ENCODE data around the gene MRPL14.
"Not testable (repeated sequence)": the region's sequence is repeated elsewhere in the genome, so short reads cannot be mapped to it uniquely, and the experiment has no call there.

Gene MRPL14

DNA sequence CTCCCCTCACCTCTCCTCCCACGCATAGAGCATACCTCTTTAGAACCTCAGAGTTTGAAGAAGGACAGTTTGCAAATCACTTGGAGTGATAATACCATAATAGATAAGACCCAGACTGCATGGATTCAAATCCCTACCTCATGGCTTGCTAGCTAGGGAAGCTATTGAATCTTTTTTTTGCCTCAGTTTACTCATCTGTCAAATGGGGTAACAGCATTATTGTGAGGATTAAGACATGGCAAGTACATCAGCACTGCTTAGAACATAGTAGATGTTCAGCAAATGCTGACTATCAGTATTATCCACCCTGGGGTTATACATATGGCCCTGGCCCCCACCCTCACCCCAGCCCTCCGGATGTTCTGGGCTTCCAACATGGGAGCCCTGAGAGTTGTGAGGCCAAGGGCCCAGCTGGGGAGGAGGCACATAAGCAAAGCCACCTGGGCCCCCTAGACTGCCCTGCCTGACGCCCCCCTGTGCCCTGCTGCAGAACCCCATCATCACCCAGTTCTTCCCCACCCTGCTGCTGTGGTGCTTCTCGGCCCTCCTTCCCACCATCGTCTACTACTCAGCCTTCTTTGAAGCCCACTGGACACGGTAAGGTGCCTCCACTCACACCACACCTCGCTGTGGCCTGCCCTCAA, 22.2 kb upstream of the MRPL14 start:
- no peak for DNase-seq

DNA sequence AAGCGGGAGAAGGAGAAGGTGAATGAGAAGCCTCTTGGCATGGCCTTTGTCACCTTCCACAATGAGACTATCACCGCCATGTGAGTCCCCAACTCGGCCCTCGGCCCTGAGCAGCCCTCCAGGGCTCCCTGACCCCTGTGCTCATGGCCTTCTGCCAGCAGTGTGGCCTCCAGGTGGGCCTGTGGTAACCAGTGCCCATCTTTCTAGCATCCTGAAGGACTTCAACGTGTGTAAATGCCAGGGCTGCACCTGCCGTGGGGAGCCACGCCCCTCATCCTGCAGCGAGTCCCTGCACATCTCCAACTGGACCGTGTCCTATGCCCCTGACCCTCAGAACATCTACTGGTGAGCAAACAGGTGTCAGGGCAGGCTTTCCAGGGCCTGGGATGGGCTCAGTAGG, 21.1 kb upstream of the MRPL14 start:
- no peak for DNase-seq

DNA sequence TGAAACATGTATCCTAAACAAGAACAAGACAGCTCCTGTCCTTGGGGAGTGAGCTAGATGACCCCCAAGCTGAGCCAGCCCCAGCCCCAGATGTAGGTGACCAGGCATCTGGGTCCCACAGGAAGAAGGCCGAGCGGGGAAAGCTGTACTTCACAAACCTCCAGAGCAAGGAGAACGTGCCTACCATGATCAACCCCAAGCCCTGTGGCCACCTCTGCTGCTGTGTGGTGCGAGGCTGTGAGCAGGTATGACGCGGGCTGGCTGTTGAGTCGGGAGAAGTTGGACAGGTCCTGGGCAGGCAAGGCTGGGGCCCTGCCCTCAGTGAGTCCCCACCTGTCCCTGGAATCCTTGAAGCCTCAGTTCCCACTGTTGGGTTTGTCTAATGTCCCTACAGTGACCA, 20.0 kb upstream of the MRPL14 start:
- DNase-seq = no peak

DNA sequence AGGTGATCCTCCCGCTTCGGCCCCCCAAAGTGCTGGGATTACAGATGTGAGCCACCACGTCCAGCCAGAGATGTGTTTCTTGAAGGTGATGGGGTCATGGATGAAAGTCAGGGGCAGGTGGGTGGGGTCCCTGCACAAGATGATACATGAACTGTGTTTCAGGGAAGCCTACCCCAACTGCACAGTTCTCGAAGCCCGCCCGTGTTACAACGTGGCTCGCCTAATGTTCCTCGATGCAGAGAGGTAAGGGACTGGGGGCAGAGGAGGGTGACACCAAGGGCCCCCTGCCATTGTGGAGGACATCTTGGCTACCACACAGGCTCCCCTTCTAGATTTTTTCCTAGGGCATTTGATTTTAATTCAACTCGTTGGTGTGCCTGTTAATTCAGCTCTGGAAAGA, 19.4 kb upstream of the MRPL14 start:
- DNase-seq = no peak

DNA sequence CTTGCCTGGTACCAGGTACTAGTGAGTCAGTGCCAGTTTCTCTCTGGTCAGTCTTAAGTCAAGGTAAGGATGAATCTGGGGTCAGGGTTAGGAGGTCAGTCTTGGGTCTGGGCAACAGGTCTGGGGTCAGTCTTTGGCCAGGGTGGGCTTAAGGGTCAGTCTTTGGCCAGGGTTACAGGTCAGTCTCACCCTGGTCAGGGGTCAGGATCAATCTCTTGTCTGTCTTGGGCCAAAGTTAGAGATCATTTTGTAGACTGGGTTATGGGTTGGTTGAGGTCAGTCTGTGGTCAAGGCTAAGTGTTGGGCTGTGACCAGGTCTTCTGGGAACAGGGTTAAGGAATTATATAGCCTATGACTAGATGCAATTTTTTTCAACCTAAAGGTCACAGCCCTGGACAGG, 18.6 kb upstream of the MRPL14 start:
- DNase-seq = no peak

DNA sequence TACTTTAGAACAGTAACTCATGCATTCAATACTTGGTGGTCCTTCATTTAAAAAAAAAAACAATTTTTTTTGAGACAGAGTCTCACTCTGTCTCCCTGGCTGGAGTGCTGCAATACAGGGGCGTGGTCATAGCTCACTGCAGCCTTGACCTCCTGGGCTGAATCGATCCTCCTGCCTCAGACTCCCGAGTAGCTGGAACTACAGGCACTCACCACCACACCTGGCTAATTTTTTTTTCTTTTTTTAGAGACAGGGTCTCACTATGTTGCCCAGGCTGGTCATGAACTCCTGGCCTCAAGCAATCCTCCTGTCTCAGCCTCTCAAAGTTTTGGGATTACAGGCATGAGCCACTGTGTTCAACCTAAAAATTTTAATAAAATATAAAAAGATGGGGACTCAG, 17.3 kb upstream of the MRPL14 start:
- DNase-seq = not testable (repeated sequence)

DNA sequence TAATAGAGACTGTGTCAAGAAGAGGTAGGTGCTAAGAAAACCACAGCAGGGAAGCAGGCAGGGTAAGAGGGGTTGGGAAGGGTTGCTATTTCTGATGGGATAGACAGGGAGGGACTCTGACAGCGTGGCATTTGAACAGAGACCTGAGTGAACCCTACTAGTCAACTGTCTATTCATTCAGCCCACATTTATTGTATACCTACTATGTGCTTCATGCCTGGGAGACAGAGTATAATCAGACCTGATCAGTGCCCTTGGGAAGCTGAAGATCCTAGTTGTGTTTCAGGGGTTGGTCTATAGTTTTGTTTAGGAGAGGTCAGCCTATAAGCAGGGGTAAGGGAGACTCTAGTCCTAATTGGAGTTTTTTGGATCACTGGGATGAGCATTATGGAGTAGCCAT, 16.5 kb upstream of the MRPL14 start:
- DNase-seq = no peak

DNA sequence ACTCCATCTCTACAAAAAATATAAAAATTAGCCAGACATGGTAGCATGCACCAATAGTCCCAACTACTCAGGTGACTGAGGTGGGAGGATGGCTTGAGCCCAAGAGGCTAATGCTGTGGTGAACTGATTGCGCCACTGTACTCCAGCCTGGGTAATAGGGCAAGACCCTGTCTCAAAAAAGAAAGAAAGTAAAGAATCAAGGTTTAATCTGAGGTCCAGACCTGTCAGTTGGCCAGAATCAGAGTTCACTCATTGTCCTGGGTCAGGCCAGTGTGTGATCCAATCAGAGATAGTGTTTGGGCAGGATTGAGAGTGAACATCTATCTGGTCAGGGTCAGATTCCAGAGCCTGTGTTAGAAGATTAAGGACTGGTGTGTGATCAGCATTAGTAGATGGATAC, 15.6 kb upstream of the MRPL14 start:
- DNase-seq = no peak

DNA sequence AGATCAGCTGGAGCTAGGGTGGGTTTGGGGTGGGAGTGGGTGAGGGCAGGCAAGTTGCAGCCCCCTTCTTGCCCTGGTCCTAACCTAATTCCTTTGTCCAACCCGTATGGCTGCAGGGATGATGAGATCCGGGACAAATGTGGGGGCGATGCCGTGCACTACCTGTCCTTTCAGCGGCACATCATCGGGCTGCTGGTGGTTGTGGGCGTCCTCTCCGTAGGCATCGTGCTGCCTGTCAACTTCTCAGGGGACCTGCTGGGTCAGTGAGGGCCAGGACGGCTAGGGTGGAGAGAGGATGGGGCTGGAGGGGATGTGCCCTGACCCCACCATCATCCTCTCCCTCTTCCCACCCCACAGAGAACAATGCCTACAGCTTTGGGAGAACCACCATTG, 12.1 kb upstream of the MRPL14 start:
- DNase-seq = no peak

DNA sequence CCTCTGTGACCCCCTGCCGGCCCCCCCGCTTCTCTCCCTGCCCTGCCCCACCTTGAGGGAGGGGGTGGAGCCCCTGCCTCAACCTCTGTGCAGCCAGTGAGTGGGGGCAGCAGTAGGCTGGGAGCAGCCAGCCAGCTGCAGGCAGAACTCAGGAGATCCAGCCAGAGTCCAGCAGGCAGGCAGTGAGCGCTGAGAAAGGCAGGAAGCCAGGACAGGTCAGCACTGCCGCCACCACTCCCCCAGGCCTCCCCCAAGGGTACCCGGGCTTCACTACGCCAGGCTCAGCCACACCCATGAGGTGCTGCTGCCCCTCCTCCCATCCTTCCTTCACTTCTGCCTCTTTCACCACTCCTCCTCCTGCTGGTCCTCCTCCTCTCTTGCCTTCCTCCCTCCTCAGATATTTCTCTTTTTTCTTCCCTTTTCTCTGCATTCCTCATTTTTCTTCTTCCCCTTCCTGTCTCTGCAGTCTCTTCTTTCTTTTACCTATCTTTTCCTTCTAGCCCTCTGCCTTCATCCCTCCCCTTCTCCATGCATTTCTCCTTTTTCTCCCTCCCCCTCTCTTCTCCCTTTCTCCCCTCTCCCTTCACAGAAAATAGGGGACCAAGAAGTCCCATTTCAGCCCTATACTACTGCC, 11.6 kb upstream of the MRPL14 start:
- DNase-seq = no peak

DNA sequence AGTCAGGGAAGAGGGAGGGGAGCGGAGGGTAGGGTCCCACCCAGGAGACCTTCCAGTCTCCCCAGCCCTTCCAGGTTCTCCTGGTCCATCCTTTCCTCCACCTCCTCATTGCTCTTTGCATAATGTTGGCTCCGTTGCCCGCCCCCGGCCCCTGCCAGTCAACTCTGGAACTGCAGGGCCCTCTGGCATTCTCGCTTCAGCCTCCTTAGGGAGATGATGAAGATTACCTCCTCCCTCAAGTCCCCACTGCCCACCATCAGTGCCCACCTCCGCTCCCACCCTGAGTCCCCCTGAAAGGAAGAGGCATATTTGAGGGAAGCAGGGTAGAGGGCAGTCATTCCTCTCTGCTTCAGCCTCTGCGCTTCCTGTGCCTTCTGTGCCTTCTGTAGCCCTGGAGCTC, 8.6 kb upstream of the MRPL14 start:
- DNase-seq = no peak

DNA sequence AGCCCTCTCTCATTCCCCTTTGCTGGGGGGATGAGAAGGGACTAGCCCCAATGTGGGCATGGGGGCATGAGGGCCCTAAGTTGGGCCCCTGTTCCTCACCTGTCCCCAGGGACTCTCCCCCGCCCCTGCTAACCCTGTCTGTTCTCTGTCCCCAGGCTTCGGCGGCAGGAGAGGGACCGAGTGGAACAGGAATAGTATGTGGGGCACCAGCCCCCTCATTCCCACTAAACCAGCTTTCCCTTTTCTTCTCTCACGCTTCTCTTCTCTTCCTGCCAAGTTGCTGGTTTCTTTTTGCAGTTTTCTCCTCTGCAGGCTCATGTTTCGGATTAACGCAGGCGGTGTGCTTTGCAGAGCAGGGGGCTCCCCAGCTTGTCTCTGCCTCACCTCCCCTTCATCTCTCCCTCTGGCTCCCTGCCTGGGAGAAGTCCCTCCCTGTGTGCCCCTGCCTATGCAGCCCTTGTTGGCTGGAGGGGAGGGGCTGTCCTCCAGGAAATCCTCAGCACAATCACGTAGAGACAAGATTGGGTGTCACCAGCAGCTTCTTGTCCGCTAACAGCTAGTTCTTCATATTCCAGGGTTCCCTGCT, 8.0 kb upstream of the MRPL14 start:
- no peak for DNase-seq

DNA sequence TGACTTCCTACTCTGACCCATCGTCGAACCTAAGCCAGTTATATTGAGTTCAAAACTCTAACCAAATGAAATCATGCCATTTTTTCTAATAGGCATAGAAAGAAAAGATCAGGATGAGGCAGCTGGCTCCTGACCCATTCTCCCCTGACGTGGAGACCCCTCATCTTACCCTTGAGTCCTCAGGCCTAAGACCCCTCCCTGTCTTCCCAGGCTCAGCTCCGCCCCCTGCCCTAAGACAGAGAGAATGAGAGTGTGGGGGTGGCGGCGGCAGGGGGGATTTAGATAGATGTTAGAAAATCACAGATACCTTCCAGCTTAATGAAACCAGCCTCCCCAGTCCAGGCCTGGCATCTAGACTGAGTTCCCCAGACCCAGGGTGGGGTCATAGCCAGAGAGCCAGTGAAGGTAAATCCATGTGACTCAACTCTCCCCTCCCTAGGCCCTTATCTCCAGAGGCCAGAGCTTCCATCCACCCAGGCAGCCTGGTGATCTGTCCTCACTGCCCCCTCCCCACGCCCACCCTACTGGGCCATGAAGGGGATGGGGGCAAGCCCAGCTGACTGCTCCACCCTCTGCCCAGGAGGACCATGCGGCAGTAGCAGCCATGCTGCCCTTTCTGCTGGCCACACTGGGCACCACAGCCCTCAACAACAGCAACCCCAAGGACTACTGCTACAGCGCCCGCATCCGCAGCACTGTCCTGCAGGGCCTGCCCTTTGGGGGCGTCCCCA, 6.9 kb upstream of the MRPL14 start:
- DNase-seq = no peak

DNA sequence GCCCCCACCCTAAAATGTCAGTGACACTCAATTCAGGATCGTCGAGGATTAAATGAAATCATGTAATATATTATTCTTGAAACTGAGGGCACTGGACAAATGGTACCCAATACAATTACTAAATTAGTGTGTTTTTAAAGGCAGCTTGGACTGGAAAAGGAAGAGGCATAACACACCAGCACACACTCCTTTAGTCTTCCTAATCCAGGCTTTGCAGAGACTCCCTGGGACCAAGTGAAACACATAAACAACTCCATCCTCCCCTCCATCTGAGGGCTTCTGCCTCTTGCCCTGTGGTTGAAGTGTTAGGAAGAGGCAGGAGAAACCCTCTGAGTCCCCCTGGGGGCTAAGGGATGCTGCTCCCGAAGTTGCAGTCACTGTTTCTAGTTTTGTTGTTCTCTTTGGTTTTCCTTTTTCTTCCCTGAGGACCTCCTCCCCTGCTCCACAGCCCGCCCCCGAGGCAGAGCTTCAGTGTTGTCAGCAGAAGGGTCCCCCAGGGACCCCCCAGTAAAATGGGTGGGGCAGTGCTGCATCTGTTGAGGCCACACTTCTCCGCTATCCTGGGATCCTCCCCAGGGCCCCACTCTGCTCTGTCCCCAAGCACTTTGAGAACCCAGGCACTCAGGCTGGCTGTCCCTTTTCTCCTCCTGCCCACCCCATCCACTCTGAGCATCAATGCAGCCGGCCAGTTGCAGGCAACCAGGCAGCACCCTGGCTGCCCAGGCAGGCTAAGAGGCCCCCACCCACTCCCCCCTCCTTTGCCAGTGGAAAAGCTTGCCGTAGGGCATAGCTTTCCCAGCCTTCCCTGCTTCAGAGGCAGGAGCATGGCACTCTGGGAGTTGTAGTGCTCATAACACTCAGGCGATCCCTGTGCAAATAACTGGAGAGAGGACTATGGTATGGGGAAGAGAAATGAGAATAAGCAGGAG, 6.0 kb upstream of the MRPL14 start:
- DNase-seq = peak; percentile 5

DNA sequence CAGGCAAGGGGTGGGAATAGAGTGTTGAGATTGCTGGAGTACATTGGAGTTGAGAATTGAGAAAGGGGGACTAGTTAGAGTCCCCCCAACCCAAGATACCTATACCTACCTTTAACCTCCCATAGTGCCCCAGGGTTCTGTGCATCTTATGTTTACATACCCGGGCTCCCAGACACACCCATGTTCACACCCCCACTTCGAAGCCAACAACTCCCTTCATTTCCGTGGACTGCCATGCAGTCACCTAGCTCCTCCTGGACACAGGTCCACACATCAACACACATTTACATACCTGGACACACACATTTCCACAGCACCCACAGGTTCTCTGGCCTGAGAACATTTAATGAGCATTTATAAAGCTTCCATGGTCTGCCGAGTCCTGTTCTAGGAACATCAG, 5.2 kb upstream of the MRPL14 start:
- no peak for DNase-seq

DNA sequence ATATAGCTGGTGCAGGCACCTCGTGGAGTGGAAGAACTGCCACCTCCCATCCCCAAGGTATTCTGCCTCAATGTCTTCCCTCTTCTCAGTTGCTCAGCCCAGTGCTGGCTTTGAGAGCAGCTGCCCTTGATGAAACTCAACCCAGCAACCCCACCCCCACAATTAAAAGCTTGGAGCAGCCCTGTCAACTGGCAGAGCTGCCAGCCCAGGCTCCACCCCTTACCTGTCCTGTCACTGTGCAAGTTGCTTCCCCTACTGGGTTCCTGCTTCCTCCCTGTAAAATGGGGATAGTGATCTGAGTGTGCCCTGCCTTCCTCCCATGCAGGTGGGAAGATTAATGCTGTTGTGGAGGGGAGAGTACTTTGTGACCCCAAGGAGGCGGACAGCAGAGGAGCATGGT, 4.6 kb upstream of the MRPL14 start:
- no peak for DNase-seq

DNA sequence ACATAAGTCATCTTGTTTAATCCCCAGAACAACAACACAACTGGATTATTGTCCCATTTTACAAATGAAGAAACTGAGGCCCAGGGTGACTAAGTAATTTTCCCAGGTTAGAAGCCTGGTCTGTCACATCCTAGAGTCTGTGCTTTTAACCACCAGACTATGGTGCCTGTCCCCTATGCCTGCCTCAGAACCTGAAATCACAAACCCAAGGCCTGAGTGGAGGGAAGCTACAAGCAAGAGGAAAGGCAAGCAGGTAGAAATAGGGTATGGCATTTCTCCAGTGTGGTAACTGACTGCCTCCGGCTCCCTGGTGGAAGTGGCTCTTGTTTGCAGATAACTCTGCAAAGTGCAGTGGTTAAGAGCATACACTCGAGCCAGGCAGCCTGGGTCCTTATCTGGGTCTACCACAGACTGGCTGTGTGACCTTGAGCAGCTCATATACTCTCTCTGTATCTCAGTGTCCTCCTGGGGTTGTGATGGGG, 2.6 kb upstream of the MRPL14 start:
- DNase-seq = no peak

DNA sequence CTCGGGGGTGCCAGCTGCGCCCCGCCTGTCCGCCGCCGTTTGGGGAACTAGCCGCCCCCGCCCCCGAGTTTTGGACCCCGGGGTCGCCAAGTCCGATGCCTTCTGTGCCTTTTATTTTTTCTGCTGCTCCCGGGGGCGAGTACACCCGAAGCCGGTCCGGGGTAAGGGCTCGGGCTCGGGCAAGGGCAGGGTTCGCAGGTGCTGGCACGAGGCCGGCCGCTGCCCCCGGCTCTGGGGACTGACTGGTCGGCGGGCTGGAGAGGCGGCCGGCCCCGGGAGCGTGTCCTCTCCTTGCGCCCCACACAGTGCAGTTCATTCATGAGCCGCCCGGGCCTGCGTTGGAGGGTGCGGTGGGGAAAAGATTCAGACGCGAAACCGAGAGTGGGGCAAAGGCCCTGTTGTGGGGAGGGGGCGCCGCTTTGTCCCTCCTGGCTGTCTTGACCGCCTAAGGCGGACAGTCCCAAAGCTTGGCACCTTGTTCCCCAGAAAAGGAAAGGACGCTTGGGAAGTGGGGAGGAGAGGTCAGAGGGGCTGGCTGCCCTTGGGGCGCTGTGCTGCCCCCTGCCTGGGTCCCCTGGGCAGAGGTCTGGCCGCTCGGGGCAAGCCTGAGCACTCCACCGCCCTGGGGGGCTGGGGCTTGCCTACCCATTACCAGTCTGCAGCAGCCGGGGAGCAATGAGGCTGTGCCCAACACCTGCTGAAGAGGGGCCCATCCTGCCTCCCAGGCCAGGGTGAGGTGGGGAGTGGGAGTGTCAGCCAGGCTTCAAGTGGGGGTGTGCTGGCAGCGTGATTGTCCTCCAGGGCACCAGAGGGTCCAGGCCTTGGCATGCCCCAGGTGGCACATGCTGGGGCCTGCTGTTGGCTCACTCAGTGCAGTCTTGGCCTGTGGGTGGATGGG, 1.0 kb upstream of the MRPL14 start:
- no peak for DNase-seq

DNA sequence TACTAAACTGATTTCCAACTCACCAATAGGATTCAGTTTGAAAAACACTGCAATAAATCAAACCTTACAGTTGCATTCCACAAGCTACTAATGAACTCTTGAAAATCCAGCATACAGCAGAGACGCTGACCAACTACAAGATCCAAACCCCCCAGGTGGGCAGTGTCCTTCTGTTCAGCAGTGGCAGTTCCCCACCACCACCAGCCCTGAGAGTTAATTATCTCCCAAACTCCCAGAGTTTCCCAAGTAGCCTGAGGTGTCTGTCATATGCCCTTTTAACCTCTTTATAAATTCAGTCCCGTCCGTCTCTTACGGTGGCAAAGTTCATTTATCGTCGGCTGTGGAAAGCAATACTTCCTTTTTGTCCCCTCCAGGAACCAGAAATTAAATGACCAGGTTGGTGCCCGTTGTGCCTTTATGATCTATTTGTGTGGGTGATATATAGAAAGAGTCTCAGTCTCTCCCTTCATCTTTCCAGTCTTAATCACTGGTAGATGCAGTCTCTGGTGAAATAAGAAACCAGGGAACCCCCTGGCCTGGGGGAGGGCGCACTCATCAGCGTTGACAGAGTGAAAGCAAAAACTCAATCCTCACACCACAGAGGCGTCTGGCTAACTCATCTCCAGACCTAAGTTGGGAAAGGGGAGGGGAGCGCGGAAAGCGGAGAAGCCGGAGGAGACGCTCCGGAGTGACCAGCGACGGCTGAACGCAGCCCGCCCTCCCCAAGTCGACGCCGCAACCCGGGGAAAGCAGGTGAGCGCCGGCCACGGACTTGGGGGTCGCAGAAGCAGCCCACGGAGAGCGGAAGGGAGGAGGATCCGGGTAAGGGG, 717 bp downstream of the MRPL14 start:
- DNase-seq = no peak

DNA sequence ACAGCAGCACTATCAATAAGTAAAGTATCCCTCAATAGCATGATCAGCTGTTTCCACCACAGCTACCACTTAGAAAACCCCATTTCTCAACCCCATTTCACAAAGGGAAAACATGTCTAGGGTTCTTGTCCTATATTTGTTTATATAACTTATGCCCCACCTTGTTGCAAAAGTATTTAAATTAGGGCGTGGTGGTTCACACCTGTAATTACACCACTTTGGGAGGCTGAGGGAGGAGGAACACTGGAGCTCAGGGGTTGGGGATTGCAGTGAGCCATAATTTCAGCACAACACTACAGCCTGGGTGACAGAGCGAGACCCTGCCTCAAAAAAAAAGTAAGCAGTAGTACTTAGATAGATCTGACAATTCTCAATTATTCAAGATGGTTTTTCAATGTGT, 3.7 kb downstream of the MRPL14 start:
- no peak for DNase-seq

DNA sequence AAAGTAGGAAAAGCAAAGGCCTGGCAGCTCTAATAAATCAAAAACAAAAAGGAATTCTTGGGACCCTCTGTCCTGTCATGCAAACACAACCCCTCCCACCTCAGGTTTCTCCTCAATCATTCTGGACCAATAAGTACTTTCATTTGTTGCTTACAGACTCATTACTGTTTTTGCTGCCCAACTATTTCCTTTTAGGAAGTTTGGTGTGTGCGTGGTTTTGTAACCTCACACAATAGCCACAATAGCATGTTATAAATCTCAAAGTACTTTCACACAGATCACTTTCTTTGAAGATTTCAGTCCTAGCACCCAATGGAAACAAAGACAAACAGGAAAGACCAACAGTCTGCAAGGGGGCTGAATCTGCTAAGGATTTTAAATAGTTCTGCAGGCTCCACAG, 4.5 kb downstream of the MRPL14 start:
- DNase-seq = no peak
